Neural progenitor cell (in vitro differentiated cells): Measurements from ENCODE around the gene NPTXR. TPM values are rescaled to one million over a fixed set of nuclear protein-coding genes. Genes with fewer than 3 reads are reported as not detected.

Experiments
- DNase-seq: peaks from one replicate; pipeline ENCODE4 v3.0.0-alpha.2; 2016; ENCODE audit warnings: low spot score
- H2AFZ ChIP-seq: fragments of 200-600 bp; sonication (generic); replicated peaks from 2 replicates; pipeline ENCODE4 v1.6.1; 2016; ENCODE audit warnings: antibody characterized with exemption
- H3F3A ChIP-seq: fragments of 200-600 bp; sonication (generic); 2 replicates; pipeline ENCODE4 v1.6.1; 2016; ENCODE audit warnings: antibody characterized with exemption, low read depth
- H3K27ac ChIP-seq: fragments of 200-600 bp; sonication (generic); 2 replicates; pipeline ENCODE4 v1.5.1; 2016; ENCODE audit warnings: mild to moderate bottlenecking
- H3K27me3 ChIP-seq: fragments of 200-600 bp; sonication (generic); 2 replicates; pipeline ENCODE4 v1.6.1; 2016; ENCODE audit warnings: mild to moderate bottlenecking, moderate library complexity
- H3K36me3 ChIP-seq: fragments of 200-600 bp; sonication (generic); 2 replicates; pipeline ENCODE4 v1.5.1; 2016
- H3K4me1 ChIP-seq: fragments of 200-600 bp; sonication (generic); 2 replicates; pipeline ENCODE4 v1.6.1; 2016; ENCODE audit warnings: mixed run types
- H3K4me2 ChIP-seq: fragments of 200-600 bp; sonication (generic); 2 replicates; pipeline ENCODE4 v1.6.1; 2016
- H3K4me3 ChIP-seq: fragments of 200-600 bp; sonication (generic); 2 replicates; pipeline ENCODE4 v1.5.1; 2016
- H3K79me2 ChIP-seq: fragments of 200-600 bp; sonication (generic); 2 replicates; pipeline ENCODE4 v1.6.1; 2016; ENCODE audit warnings: low read depth
- H3K9ac ChIP-seq: fragments of 200-600 bp; sonication (generic); 2 replicates; pipeline ENCODE4 v1.6.1; 2016
- H3K9me3 ChIP-seq: fragments of 200-600 bp; sonication (generic); 2 replicates; pipeline ENCODE4 v1.5.1; 2016; ENCODE audit warnings: low read depth
- H4K20me1 ChIP-seq: fragments of 200-600 bp; sonication (generic); 2 replicates; pipeline ENCODE4 v1.6.1; 2016; ENCODE audit warnings: low read depth
- H3K27ac Mint-ChIP-seq: 3 replicates; pipeline ENCODE4 v1.8.0; 2021; ENCODE audit warnings: mixed read lengths
- H3K27me3 Mint-ChIP-seq: 2 replicates; pipeline ENCODE4 v1.8.0; 2022; ENCODE audit warnings: low read depth, mild to moderate bottlenecking, inconsistent platforms, moderate library complexity, mixed read lengths; ENCODE audit not compliant: insufficient read depth
- H3K36me3 Mint-ChIP-seq: 3 replicates; pipeline ENCODE4 v1.8.0; 2021; ENCODE audit warnings: mixed read lengths
- H3K4me1 Mint-ChIP-seq: 3 replicates; pipeline ENCODE4 v1.8.0; 2021; ENCODE audit warnings: mixed read lengths
- H3K4me3 Mint-ChIP-seq: 3 replicates; pipeline ENCODE4 v1.8.0; 2021; ENCODE audit warnings: mild to moderate bottlenecking, moderate library complexity, mixed read lengths
- H3K9me3 Mint-ChIP-seq: 3 replicates; pipeline ENCODE4 v1.8.0; 2020; ENCODE audit warnings: mixed read lengths
- EZH2 ChIP-seq: fragments of 200-600 bp; sonication (generic); IDR thresholded peaks from 2 replicates; pipeline ENCODE4 v1.6.1; 2017; ENCODE audit warnings: antibody characterized with exemption, mild to moderate bottlenecking, moderate library complexity
- EZH2phosphoT487 ChIP-seq: fragments of 200-600 bp; sonication (generic); IDR thresholded peaks from 2 replicates; pipeline ENCODE4 v1.6.1; 2017; ENCODE audit warnings: antibody characterized with exemption
- total RNA-seq: library from RNA; depleted of rRNA; stranded (reverse); fragments of >200 nt; gene quantifications from 2 replicates; pipeline ENCODE4 v1.2.3, GENCODE V29; 2015; ENCODE audit warnings: low replicate concordance
- TF ChIP-seq, protein P1 (sequence below): fragments of 200-600 bp; sonication (generic); IDR thresholded peaks from 2 replicates; pipeline ENCODE4 v1.5.1; 2017; ENCODE audit warnings: antibody characterized with exemption, mild to moderate bottlenecking

NPTXR gene
- total RNA-seq, 1 donor from 2014 or later, result 0.99 TPM

- H3K36me3 ChIP-seq, result no peaks in the 10 kb centered on the region
- TF ChIP-seq, protein P1, sequence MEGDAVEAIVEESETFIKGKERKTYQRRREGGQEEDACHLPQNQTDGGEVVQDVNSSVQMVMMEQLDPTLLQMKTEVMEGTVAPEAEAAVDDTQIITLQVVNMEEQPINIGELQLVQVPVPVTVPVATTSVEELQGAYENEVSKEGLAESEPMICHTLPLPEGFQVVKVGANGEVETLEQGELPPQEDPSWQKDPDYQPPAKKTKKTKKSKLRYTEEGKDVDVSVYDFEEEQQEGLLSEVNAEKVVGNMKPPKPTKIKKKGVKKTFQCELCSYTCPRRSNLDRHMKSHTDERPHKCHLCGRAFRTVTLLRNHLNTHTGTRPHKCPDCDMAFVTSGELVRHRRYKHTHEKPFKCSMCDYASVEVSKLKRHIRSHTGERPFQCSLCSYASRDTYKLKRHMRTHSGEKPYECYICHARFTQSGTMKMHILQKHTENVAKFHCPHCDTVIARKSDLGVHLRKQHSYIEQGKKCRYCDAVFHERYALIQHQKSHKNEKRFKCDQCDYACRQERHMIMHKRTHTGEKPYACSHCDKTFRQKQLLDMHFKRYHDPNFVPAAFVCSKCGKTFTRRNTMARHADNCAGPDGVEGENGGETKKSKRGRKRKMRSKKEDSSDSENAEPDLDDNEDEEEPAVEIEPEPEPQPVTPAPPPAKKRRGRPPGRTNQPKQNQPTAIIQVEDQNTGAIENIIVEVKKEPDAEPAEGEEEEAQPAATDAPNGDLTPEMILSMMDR, result no peak
- TF ChIP-seq EZH2, result peak; percentile 45
- peak; percentile 31 for TF ChIP-seq EZH2phosphoT487
- Mint-ChIP-seq H3K4me1 (peaks cover 11% of the 10 kb centered on the region), H3K9me3 (no peaks in the 10 kb centered on the region), H3K27me3 (peaks cover 45% of the 10 kb centered on the region), H3K36me3 (peaks cover 2% of the 10 kb centered on the region), H3K27ac (no peak overlapping the region), H3K4me3 (peak overlapping the region; percentile 70)
- H3K27me3 ChIP-seq, result peaks cover 93% of the 10 kb centered on the region
- peaks cover 22% of the 10 kb centered on the region for H3F3A ChIP-seq
- H3K9me3 ChIP-seq, result no peaks in the 10 kb centered on the region
- peak overlapping the region; percentile 89 for H3K4me2 ChIP-seq
- peak; percentile 32 for DNase-seq
- no peak overlapping the region for H3K9ac ChIP-seq
- peak overlapping the region; percentile 48 for H3K4me3 ChIP-seq
- H3K79me2 ChIP-seq, result no peaks in the 10 kb centered on the region
- H4K20me1 ChIP-seq, result peaks cover 19% of the 10 kb centered on the region
- H2AFZ ChIP-seq, result peak overlapping the region; percentile 72
- no peaks in the 10 kb centered on the region for H3K4me1 ChIP-seq
- no peak overlapping the region for H3K27ac ChIP-seq
Observed at GRCh38 chr22:38844315-38845003, 631 bp upstream of the NPTXR start.

GRCh38 chr22:38843201-38843656, 599 bp downstream of the NPTXR start:
- Histone ChIP-seq H3K9me3 (no peaks in the 10 kb centered on the region), H3K4me1 (no peaks in the 10 kb centered on the region), H3K36me3 (no peaks in the 10 kb centered on the region), H3F3A (peaks cover 22% of the 10 kb centered on the region), H2AFZ (peak overlapping the region; percentile 97), H3K4me3 (peak overlapping the region; percentile 61), H3K4me2 (peak overlapping the region; percentile 86), H3K79me2 (no peaks in the 10 kb centered on the region), H3K27ac (no peak overlapping the region), H3K27me3 (peaks cover 83% of the 10 kb centered on the region), H3K9ac (no peak overlapping the region), H4K20me1 (peaks cover 19% of the 10 kb centered on the region)
- no peak overlapping the region for H3K4me3 Mint-ChIP-seq
- H3K9me3 Mint-ChIP-seq, result no peaks in the 10 kb centered on the region
- peaks cover 42% of the 10 kb centered on the region for H3K27me3 Mint-ChIP-seq
- H3K27ac Mint-ChIP-seq, result no peak overlapping the region
- peak; percentile 89 for DNase-seq
- H3K4me1 Mint-ChIP-seq, result peaks cover 10% of the 10 kb centered on the region
- TF ChIP-seq EZH2 (peak; percentile 43), EZH2phosphoT487 (no peak)
- TF ChIP-seq, protein P1, result peak; percentile 39
- H3K36me3 Mint-ChIP-seq, result peaks cover 2% of the 10 kb centered on the region

GRCh38 chr22:38842512-38843200, 1.2 kb downstream of the NPTXR start:
- H3K27ac Mint-ChIP-seq, result no peak overlapping the region

More at GRCh38 chr22:38842512-38843200, 1.2 kb downstream of the NPTXR start:
- Histone ChIP-seq H3K9me3 (no peaks in the 10 kb centered on the region), H3K4me3 (peak overlapping the region; percentile 61), H3K79me2 (no peaks in the 10 kb centered on the region), H3K9ac (no peak overlapping the region), H4K20me1 (peaks cover 19% of the 10 kb centered on the region), H3K4me1 (no peaks in the 10 kb centered on the region), H2AFZ (peak overlapping the region; percentile 97), H3F3A (peaks cover 22% of the 10 kb centered on the region), H3K36me3 (no peaks in the 10 kb centered on the region), H3K27me3 (peaks cover 77% of the 10 kb centered on the region), H3K4me2 (peak overlapping the region; percentile 86), H3K27ac (no peak overlapping the region)
- Mint-ChIP-seq H3K4me3 (peak overlapping the region; percentile 85), H3K36me3 (peaks cover 2% of the 10 kb centered on the region), H3K9me3 (no peaks in the 10 kb centered on the region), H3K4me1 (peaks cover 10% of the 10 kb centered on the region), H3K27me3 (peaks cover 42% of the 10 kb centered on the region)
- TF ChIP-seq EZH2, result peak; percentile 63
- TF ChIP-seq, protein P1, result no peak
- TF ChIP-seq EZH2phosphoT487, result peak; percentile 54
- no peak for DNase-seq
